Activated CD4-positive, alpha-beta T cell treated with anti-CD3 and anti-CD28 coated beads, Interleukin-2, Interleukin-6, amounts not matched to agents 100 ng/mL and 50 ng/mL, durations not matched to agents 16 hours and 8 hours (primary cell): ENCODE measurements around the gene CARMIL1.
"Not testable (repeated sequence)": the region's sequence is repeated elsewhere in the genome, so short reads cannot be mapped to it uniquely, and the experiment has no call there.

Source experiments
- DNase-seq: peaks from one replicate; pipeline ENCODE4 v3.0.0-alpha.2; 2020

CARMIL1 gene

DNA sequence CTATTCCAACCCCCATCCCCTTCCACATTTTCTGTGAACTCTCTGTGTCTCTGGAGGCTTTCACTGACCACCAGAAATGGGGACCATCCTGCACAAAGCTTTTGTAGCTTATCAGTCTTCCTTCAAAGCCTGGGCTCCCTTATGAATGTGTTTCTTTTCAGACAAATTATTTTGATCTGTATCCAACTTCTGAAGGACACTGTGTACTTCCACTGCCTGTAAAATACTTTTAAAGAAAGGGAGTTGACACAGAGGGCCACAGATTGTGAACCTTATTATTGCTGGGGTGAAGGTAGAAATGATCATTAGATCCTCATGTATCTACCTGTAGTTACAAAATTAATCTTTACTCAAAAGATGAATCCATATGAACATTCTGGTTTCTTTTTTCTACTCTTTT, 135.6 kb downstream of the CARMIL1 start:
- no peak for DNase-seq

DNA sequence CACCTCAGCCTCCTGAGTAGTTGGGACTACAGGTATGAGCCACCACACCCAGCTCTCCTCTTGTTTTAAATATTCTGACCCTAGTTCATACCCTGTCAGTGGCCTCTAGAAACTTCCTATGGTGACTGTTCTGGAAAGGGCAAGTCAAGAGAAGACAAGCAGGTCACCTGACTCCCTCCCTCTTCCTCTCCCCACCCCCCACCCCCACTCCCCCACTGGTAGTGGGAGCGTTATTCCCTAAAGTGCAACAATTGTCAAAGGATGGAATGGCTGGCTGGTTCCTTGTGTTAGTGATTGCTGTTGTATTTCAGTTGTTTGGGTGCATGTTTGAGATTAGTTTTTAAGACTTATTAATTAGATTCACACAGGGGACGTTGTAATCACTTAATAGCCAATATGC, 136.1 kb downstream of the CARMIL1 start:
- DNase-seq = no peak

DNA sequence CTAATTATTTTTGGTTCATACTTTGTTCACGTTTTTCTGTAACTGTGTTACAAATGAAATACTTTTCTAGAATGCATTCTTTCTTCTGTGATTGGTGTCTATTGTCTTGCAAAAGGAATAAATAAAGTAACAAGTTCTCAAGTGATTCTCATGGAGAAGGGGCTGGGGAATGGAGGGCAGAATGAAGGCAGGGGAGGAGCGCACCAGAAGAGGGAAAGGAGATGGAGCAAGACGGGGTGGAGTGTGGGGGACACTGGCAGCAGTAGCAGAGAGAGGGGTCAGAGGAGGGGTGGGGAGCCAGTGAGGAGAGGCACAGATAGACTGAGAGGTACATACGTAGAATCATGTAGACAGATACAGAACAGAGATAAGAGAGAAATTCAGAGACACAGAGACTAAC, 136.5 kb downstream of the CARMIL1 start:
- no peak for DNase-seq

DNA sequence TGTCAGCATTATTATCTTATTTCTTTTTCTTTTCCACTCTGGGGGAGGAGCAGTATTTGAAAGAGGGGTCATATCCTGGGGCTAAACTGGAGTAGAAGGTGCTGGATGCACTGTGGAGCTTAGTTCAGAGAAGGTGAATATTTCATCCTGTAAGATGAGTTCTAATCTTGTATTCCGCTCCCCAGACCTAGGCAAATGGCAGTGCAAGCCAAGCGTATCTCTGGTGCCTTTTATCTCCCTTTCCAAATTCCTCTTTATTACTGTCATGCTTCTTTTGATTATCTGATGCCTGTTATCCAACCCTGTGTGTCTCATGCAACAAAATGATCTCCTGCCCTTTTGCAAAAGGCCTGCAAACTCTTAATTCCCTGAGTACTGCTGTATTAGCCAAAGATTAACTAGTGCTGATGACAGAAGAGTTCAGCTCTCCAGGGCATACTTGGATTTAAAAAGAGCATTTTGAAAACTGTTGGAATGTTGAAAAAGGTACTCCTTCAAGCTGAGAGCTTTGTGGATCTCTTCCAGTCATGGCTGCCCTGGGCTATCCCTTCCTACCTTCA, 138.0 kb downstream of the CARMIL1 start:
- no peak for DNase-seq

DNA sequence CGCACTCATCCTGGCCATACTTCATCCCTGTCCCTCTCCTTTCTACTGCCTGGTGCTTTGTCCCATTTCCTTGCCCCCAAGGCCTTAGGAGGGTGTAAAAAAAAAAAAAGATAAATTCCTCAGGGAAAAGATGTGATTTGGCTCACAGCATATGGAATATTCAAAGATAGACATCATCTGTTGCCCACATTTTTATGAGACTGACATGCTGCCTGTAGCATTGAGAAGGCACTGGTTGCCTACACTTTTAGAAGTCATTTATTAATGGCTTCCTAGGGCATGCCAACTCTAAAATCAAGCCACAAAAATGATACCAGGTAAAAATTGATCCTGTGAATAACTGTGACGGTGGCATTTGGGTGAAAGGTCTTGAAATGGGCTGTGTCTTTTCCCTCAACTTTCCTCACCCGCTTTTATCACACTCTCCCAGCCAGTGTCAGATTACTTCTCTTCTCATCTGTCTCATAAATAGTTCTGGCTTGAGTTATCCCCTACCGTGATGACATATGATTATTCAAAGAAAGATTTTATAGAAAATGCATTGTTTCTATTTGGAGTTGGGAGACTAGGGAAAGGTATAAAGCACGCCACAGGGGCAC, 139.4 kb downstream of the CARMIL1 start:
- DNase-seq = no peak

DNA sequence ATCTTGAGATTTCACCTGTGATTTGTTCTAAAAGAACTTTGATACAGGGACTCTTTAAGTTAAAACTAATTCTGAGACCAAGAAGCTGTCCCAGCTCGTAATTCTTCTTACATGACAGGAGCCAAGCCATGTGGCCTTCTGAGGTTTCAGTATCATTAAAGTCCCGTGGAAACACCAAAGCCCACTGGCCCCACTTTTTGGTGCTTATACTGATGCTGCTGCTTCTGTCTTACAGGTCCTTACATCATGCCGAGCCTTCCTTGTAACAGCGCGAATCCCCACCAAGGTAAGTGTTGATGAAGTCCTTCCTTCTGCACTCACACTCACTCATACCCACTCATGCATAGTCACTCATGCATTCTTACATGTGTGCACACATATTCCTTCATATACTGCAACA, 140.7 kb downstream of the CARMIL1 start:
- DNase-seq = no peak

DNA sequence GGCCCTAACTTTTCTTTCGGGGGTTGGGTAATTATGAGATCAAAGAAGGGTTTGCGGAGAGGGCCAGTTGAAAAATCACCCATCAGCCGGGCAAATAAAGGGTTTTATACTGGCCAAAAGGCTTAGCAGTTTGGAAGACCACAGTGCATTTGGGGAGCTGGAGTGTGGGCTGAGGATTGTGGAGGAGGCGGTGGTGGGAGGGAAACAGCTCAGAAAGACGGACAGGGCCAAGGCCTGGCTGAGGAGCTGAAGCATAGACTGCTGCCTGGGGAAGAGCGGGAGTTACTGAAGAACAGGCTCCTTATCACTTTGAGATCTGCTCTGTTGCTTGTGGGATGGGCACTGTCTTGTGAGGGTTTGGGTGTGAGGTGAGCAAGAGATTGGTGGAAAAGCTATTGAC, 144.2 kb downstream of the CARMIL1 start:
- DNase-seq = no peak

DNA sequence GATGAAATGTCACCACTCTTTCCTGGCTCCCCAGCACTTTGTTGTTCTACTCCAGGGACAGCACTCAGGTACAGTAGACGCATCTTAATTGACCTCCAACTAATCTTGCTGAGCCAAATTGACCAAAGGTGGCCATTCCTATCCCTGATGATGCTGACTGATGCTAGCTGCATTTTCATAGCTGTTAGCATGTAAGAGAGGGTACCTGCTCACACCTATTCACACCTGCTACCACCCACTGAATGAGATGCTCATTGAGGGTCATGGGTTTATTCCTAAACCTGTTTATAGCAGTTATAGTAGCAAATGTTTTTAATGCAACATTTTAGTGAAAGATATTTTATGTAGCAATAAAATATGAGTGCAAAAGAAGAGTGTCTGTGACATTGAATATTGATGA, 145.1 kb downstream of the CARMIL1 start:
- no peak for DNase-seq

DNA sequence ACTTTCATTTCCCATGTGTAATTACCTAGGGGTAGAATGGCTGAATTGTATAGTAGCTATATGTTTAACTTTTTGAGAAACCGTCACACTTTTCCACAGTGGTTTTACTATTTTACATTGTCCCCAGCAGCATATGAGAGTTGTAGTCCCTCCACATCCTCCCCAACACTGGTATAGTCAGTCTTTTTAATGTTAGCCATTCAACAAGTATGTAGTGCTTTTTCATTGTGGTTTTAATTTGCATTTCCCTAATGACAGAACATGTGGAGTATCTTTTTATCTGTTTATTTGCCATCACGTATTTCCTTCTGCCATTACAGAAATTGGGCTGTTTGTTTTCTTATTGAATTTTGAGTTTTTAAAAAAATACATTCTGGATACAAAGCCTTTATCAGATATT, 148.4 kb downstream of the CARMIL1 start:
- no peak for DNase-seq

DNA sequence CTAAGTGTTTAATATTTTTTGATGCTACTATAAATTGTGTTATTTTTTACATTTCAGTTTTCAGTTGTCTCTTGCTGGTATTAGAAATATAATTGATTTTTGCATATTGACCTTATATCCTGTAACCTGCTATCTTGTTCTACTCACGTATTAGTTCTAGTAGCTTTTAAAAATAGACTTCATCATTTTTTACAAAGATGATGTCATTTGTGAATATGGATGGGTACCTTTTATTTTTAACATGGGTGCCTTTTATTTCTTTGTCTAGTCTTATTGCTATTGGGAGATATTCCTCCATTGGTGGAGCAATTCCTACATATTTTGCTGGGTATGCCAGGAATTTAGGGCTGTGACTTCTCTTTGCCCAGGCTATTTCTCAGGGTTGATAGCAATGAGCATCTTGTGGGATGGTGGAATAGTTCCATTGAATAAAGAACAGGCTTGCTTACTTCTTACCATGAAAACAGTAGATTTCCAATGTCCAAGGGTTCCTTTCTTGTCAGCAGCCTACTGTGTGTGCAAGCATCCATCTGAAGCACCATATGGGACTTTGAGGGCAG, 149.7 kb downstream of the CARMIL1 start:
- DNase-seq = no peak

DNA sequence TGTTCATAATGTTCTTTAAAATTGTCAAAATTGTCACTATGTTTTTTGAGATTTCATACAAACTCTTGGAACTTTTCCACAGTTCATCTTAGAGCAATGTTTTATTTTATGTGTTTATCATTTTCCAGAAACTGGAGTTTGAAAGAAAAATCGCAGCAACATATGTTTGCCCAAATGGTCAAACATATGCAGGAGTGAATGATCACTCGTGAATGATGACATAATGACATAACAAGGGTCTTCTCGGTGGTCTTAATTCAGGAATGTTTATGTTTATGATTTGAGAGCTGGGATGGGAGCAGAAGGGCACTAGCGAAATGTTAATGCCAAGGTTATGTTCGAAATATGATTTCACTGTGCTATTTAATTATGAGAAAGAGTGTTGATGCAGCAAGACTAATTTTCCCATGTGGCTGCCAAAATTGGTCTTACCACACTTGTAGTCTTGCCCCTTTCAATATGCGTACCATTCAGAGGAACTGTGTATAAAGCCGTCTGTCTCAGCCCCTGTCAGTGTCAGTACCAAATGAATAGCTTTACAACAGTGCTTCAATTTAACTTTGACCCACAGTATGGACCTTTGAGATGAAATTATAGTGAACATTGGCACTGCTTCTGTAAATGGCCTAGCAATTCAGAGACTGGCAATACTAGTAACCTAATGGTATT, 152.3 kb downstream of the CARMIL1 start:
- DNase-seq = no peak

DNA sequence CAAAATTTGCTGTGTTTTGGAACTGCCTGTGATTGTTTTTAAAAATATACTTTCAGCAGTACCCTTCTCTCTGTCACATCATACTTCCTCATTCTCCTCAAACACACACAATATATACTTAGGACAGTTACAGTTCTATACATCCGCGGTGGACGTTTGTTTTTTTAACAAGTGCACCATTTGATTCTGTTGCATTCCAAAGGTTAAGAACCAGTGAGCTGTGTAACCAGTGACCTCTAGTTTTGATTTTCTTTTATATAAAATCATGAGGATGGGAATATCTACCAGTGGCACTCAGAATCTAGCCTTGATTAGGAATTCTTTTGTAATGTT, 152.8 kb downstream of the CARMIL1 start:
- DNase-seq = no peak

DNA sequence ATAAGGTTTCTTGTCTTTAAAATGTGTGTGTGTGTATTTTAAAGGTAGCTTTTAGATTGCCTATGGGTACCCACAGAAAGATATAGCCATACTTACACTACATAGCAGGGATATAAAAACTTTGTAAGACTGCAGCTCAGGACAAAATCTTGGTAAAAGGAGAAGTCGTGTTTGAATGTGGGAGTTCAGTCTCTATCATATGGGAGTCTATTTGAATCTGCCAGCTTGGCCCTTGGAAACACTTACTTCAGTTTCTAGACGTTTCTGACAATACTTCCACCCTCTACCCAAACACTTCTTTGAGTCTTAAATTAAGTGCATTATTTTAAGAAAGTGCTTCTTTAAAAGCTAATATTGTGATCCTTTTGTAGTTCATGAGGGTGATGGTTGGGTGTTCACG, 155.7 kb downstream of the CARMIL1 start:
- no peak for DNase-seq

DNA sequence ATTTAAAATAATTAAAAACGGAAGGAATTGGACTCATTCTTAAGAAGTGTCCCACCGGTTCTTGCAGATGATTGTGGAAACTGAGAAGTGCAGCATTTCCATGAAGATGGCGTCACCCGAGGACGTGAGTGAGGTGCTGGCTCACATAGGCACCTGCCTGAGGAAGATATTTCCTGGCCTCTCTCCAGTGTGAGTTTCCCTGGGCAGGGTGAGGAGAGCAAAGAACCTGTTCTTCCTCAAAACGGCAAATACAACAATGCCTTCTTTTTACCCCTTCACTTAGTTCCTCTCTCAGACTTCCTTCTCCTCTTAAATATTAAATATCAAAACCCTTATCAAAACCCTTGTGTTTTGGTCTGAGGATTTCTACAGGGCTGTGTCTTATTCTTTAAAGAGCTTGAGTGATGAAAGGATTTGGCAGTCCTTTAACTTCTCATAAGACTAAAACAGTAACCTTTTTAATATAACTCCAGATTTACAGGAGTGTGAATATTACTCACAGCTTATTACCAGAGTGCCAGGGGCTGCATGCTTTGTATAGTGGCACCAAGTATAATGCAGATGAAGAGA, 156.3 kb downstream of the CARMIL1 start:
- no peak for DNase-seq

DNA sequence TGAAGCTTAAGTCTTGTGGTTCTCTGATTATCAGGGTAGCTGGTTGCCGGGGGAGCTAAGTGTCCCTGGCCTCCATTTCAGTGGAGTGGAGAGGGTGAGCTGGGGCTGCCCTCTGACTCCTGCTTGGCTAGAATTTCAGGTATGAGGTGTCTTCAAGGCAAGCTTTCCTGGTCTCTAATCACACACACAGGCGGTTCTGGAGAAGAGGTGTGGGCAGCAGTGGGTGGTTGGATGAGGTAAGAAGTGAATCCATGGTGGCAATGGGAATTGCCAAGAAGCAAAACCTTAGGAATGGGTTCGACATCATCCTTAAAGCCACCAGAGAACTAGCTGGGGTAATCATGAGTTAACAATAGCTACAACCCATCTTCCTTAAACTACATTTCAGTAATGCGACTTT, 157.6 kb downstream of the CARMIL1 start:
- no peak for DNase-seq

DNA sequence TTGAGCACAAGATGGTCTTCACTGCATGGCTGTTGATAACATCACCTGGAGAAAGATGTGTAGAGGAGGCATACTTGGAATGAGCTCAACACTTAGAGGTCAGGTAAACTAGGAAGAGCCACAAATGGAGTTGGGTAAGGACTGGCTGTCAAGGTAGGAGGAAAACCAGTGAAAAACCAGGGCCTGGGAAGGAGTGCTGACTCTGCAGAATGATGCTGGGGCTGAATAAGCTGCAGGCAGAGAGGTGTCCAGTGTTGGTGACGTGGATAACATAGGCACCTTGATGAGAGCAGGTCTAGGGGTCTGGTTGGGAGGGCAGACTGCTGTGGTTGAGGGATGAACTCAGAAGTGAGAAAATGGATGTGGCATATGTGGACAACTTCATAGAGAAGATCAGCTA, 160.2 kb downstream of the CARMIL1 start:
- DNase-seq = no peak

DNA sequence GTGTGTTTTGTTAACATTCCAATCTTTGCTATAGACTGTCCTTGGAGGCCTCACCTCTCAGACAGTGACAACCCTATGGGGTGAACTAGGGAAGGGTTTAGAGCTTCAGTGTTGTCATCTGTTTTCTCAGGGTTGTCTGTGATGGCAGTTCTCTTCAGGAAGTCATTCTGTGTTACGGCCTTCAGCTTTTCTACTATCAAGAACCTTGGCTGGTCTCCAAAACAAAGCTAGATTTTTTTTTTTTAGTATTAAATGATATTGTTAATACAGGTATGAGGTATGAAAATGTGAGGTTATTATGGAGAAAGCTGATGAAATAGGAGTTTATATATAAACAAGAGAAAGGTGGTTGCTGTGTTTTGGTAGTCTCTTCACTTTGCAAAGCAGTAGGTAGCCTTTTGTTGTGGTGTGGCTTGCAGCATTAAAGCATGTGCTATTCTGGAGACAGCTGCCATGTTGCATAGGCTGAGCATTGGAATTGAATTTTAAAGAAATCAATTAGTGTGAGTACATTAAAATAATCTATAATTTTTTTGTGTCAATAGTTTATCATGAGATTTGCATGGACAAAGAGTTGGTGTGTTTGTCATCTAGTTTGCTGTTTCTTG, 162.6 kb downstream of the CARMIL1 start:
- no peak for DNase-seq

DNA sequence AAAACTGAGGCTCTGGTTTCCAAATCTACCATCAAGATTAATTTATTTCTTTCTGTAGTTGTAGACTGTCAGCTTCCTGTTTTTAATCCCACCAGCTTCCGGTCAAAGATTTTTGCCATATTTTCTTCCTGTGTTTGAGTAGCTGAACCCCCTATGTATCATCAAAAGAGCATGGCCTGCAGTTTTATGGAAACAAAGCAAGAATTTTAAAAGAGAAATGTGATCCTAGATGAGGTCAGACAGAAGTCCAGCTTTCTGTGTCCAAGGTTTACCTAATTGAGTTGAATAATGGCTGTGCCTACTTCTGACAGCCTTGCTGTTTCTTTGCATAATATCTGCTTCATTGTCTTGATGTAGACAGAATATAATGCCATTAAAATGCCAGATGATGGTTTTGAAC, 163.7 kb downstream of the CARMIL1 start:
- DNase-seq = no peak

DNA sequence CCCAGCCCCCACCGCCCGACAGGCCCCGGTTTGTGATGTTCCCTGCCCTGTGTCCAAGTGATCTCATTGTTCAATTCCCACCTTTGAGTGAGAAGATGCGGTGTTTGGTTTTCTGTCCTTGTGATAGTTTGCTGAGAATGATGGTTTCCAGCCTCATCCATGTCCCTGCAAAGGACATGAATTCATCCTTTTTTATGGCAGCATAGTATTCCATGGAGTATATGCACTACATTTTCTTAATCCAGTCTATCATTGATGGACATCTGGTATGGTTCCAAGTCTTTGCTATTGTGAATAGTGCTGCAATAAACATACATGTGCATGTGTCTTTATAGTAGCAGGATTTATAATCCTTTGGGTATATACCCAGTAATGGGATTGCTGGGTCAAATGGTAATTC, 165.3 kb downstream of the CARMIL1 start:
- not testable (repeated sequence) for DNase-seq

DNA sequence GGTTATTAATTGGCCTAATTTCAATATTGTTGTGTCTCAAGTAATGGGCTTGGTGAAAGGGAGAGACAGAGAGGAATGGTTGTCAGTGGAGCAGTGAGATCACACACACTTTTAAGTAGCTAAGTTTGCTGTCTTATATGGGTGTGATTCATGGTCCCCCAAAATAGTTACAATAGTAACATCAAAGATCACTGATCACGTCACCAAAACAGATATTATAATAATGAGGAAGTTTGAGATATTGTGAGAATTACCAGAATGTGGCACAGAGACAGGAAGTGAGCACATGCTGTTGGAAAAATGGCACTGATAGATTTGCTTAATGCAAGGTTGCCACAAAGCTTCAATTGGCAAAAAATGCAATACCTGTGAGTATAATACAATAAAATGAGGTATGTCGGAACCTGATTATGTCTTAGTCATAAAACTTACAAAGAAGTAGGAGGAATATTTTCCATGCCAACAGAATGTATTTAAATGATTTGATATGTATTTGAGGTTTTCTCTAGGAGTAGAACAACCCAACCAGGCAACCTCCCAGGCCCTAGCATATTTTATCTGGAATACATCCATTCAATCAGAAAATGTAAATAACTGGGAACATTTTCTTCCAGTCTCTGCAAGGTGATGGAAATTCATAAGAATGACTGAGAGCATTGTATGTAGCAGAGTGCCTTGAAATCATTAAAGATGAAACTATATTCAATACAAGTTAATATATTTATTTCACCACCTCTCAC, 167.8 kb downstream of the CARMIL1 start:
- no peak for DNase-seq

DNA sequence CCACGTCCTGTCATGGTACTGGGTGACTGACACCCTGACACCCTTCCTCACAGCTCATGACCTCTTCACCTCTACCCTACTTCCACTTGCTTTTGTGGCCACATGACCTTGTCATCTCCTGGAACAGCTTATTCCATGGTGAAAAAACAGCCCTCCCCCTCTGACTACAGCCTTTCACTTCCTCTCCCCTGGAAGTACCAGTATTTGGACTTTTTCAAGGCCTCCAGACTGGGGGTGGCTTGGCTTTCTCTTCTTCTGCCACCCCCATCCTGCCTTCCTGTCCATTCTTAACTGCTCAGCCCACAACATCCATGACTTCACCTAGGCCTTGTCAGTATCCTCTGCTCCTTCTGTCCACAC, 168.4 kb downstream of the CARMIL1 start:
- DNase-seq = no peak

DNA sequence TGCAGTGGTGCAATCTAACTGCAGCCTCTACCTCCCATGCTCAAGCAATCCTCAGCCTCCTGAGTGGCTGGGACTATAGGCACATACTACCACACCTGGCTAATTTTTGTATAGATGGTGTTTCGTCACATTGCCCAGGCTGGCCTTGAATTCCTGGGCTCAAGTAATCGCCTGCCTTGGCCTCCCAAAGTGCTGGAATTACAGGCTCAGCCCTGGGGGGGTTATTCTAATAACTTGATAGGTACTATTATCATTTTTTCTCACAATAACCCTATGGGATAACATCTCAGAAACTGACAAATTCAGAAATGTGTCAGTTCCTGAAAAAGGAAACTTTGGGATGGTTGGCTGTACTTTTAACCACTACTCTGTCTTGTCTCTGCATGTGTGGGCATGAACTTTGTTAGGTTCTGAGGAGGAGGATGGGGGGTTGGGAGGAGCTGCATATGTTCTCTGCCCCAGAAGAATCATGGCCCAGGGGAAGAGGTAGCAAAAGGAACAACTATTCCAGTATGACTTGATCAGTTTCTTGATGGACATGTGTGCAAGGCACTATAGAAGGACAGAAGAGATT, 169.9 kb downstream of the CARMIL1 start:
- no peak for DNase-seq

DNA sequence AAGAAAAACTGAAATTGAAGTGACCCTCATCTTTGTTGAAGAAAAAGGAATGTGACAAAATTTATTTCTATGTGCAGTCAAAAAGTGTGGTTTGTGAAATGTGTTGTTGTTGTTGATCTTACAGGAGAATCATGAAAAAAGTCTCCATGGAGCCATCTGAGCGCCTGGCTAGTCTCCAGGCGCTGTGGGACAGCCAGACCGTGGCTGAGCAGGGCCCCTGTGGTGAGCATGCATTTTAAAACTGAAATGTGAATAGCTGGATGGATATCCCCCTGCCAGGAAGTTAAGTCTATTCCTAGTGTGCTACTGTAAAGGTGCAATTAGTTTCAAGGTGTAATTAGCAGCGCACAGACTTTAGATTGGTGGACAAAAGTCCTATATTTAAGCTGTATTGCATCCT, 170.6 kb downstream of the CARMIL1 start:
- DNase-seq = no peak
